ENCODE data around the gene OSBPL5. TPM values are rescaled to one million over a fixed set of nuclear protein-coding genes. Genes with fewer than 3 reads are reported as not detected.
A peak's percentile ranks its signal among the peaks of the same experiment; 100 is the strongest.

OSBPL5 gene
- total and polyA plus RNA-seq, 2 donors (not counting 1 experiment from before 2014, with no cell fraction given) = 12.4 to 49.0 TPM

DNA sequence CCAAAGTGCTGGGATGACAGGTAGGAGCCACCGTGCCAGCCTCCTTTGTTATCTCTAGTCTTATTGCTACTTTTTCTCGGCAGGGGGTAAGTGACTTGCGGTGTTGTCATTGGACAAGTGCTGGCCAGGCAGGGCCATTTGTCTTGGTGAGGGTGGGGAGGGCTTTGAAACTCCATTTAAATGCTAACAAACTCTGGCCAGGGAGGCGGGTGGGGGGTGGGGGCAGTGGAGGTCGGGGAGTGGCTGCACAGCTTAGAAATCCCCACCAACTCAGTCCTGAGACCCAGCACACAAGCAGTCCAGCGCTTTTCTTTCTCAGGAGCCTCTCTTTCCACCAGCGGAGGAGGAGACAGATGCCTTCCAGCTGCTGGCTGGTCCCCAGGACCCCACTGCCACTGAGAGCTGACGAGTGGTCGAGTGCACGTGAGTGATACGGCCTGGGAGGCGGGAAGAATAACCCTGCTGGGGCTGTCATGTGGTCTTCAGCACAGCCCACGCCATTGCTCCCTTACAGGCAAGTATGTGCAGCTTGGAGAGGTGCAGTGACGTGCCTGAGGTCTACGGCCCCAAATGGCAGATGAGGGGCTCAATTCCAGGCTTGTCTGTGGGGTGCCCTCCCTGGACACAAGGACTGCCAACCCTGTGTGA, 24.2 kb upstream of the OSBPL5 start:
- Histone ChIP-seq H4K20me1 (ENCODE audit: control insufficient read depth, extremely low read depth, insufficient read depth, low read length) (no peaks in the 10 kb centered on the region), H3K4me2 (ENCODE audit: extremely low read depth, insufficient read depth, low read length) (no peak overlapping the region), H3K4me3 (replicated peaks in 1 of 4; ENCODE audit: control extremely low read depth in 1 of 4, insufficient read depth in 1 of 4, low read depth in 3 of 4, low read length in 4 of 4) (no peak overlapping the region), H3K9me3 (ENCODE audit: control insufficient read depth, insufficient read depth, low read depth, low read length) (no peaks in the 10 kb centered on the region), H3K36me3 (ENCODE audit: control insufficient read depth, insufficient read depth, low read length) (no peaks in the 10 kb centered on the region), H3K27me3 (ENCODE audit: control insufficient read depth, insufficient read depth, low read length) (no peaks in the 10 kb centered on the region), H3K27ac (ENCODE audit: insufficient read depth, low read length) (no peak overlapping the region), H3K79me2 (ENCODE audit: control insufficient read depth, insufficient read depth, low read length) (no peaks in the 10 kb centered on the region), H2AFZ (ENCODE audit: low read length) (no peak overlapping the region), H3K4me1 (ENCODE audit: control insufficient read depth, extremely low read depth, insufficient read depth, low read length) (no peaks in the 10 kb centered on the region), H3K9ac (ENCODE audit: insufficient read depth, low read length) (no peak overlapping the region)
- no peak for TF ChIP-seq EZH2 (IDR thresholded peaks at IDR 0.05; ENCODE audit: low read length, missing control alignments)
- TF ChIP-seq, protein P1, sequence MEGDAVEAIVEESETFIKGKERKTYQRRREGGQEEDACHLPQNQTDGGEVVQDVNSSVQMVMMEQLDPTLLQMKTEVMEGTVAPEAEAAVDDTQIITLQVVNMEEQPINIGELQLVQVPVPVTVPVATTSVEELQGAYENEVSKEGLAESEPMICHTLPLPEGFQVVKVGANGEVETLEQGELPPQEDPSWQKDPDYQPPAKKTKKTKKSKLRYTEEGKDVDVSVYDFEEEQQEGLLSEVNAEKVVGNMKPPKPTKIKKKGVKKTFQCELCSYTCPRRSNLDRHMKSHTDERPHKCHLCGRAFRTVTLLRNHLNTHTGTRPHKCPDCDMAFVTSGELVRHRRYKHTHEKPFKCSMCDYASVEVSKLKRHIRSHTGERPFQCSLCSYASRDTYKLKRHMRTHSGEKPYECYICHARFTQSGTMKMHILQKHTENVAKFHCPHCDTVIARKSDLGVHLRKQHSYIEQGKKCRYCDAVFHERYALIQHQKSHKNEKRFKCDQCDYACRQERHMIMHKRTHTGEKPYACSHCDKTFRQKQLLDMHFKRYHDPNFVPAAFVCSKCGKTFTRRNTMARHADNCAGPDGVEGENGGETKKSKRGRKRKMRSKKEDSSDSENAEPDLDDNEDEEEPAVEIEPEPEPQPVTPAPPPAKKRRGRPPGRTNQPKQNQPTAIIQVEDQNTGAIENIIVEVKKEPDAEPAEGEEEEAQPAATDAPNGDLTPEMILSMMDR (conservative IDR thresholded peaks at IDR 0.05 in 1 of 2, IDR thresholded peaks at IDR 0.05 in 1 of 2; ENCODE audit: low read depth in 1 of 2, low read length in 2 of 2) = no peak
- no peak for DNase-seq (ENCODE audit: low read depth in 2 of 2)

DNA sequence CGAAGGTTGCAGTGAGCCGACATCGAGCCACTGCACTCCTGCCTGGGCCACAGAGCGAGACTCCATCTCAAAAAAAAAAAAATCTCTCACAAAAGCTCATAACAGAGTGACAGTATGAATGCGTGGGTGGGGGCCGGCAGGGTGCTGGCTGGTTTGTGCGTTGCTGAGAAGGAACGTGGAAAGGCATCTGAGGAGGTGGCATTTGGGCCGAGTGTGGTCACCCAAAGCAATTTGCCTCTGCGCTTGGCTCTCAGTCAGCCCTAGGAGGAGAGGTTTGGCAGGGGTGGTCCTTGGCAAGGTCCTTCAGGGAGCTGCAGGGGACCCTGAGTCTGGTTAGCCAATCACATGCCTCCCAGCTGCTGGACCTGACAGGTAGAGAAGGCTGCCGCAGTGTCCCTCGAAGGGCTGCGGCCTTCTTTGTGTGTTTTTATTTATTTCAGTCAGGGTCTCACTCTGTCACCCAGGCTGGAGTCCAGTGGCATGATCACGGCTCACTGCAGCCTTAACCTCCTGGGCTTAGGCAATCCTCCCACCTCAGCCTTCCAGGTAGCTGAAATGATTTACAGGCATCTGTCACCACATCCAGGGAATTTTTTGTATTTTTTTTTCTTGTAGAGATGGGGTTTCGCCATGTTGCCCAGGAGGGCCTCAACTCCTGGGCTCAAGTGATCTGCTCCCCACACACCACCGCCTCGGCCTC, 23.5 kb upstream of the OSBPL5 start:
- Histone ChIP-seq H3K4me2 (ENCODE audit: extremely low read depth, insufficient read depth, low read length) (no peak overlapping the region), H3K27ac (ENCODE audit: insufficient read depth, low read length) (no peak overlapping the region), H3K9ac (ENCODE audit: insufficient read depth, low read length) (no peak overlapping the region), H4K20me1 (ENCODE audit: control insufficient read depth, extremely low read depth, insufficient read depth, low read length) (no peaks in the 10 kb centered on the region), H3K79me2 (ENCODE audit: control insufficient read depth, insufficient read depth, low read length) (no peaks in the 10 kb centered on the region), H3K4me1 (ENCODE audit: control insufficient read depth, extremely low read depth, insufficient read depth, low read length) (no peaks in the 10 kb centered on the region), H3K36me3 (ENCODE audit: control insufficient read depth, insufficient read depth, low read length) (no peaks in the 10 kb centered on the region), H2AFZ (ENCODE audit: low read length) (no peak overlapping the region), H3K27me3 (ENCODE audit: control insufficient read depth, insufficient read depth, low read length) (no peaks in the 10 kb centered on the region), H3K4me3 (replicated peaks in 1 of 4; ENCODE audit: control extremely low read depth in 1 of 4, insufficient read depth in 1 of 4, low read depth in 3 of 4, low read length in 4 of 4) (no peak overlapping the region), H3K9me3 (ENCODE audit: control insufficient read depth, insufficient read depth, low read depth, low read length) (no peaks in the 10 kb centered on the region)
- DNase-seq (ENCODE audit: low read depth in 2 of 2) = peak in 1 of 2 donors; percentile 36
- no peak for TF ChIP-seq EZH2 (IDR thresholded peaks at IDR 0.05; ENCODE audit: low read length, missing control alignments)
- TF ChIP-seq, protein P1 (conservative IDR thresholded peaks at IDR 0.05 in 1 of 2, IDR thresholded peaks at IDR 0.05 in 1 of 2; ENCODE audit: low read depth in 1 of 2, low read length in 2 of 2) = no peak

DNA sequence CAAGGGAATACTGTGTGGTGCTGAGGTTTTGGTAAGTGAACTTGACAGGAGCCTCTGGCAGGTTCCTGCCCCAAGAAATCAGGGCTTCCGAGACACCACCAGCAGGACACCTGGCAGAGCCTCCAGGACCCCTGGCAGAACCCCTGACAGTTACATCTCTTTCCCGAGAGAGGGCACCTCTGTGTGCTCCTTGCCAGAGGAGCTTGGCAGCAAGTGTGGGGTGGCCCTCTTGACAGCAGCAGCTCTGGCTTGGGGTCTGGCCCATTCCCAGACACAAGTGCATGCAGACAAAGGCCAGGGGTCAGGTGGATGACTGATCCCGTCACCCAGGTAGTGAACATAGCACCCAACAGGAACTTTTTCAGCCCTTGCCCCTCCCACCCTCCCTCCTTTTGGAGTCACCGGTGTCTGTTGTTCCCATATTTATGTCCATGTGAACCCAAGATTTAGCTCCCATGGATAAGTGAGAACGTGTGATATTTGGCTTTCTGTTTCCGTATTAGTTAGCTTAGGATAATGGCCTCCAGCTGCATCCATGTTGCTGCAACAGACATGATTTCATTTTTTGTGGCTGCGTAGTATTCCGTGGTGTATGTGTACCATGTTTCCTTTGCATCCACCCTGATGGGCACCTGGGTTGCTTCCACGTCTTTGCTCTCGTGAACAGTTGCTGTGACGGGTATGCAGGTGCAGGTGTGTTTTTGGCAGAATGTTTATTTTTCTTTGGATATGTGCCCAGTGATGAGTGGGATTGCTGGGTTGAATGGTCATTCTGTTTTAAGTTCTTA, 21.2 kb upstream of the OSBPL5 start:
- no peak for DNase-seq (ENCODE audit: low read depth in 2 of 2)
- Histone ChIP-seq H2AFZ (ENCODE audit: low read length) (no peak overlapping the region), H3K4me3 (replicated peaks in 1 of 4; ENCODE audit: control extremely low read depth in 1 of 4, insufficient read depth in 1 of 4, low read depth in 3 of 4, low read length in 4 of 4) (no peak overlapping the region), H3K27me3 (ENCODE audit: control insufficient read depth, insufficient read depth, low read length) (no peaks in the 10 kb centered on the region), H3K4me1 (ENCODE audit: control insufficient read depth, extremely low read depth, insufficient read depth, low read length) (no peaks in the 10 kb centered on the region), H3K4me2 (ENCODE audit: extremely low read depth, insufficient read depth, low read length) (no peak overlapping the region), H3K9me3 (ENCODE audit: control insufficient read depth, insufficient read depth, low read depth, low read length) (no peaks in the 10 kb centered on the region), H3K79me2 (ENCODE audit: control insufficient read depth, insufficient read depth, low read length) (no peaks in the 10 kb centered on the region), H4K20me1 (ENCODE audit: control insufficient read depth, extremely low read depth, insufficient read depth, low read length) (no peaks in the 10 kb centered on the region), H3K36me3 (ENCODE audit: control insufficient read depth, insufficient read depth, low read length) (no peaks in the 10 kb centered on the region), H3K9ac (ENCODE audit: insufficient read depth, low read length) (no peak overlapping the region), H3K27ac (ENCODE audit: insufficient read depth, low read length) (no peak overlapping the region)
- TF ChIP-seq, protein P1 (conservative IDR thresholded peaks at IDR 0.05 in 1 of 2, IDR thresholded peaks at IDR 0.05 in 1 of 2; ENCODE audit: low read depth in 1 of 2, low read length in 2 of 2) = no peak
- TF ChIP-seq EZH2 (IDR thresholded peaks at IDR 0.05; ENCODE audit: low read length, missing control alignments) = no peak
